HG03521 (cell line): ENCODE measurements around the gene NPHP4.

Experiments used
- ATAC-seq: cut with Tn5 transposase; IDR thresholded peaks from one replicate; pipeline ENCODE4 v1.9.1; 2021; ENCODE audit warnings: mild to moderate bottlenecking, moderate library complexity; ENCODE audit not compliant: unreplicated experiment

Gene NPHP4

GRCh38 chr1:5974631-5975030 lies 17.6 kb downstream of the NPHP4 start:
- ATAC-seq, result no peak

GRCh38 chr1:5973771-5974170 lies 18.5 kb downstream of the NPHP4 start:
- ATAC-seq, result no peak

- no peak for ATAC-seq
Measured at GRCh38 chr1:5972198-5972520, 20.1 kb downstream of the NPHP4 start.

- no peak for ATAC-seq
Measured at GRCh38 chr1:5971471-5972197, 20.6 kb downstream of the NPHP4 start.

- ATAC-seq, result no peak
Measured at GRCh38 chr1:5970610-5971273, 21.5 kb downstream of the NPHP4 start.

- no peak for ATAC-seq
Measured at GRCh38 chr1:5969168-5969567, 23.1 kb downstream of the NPHP4 start.

GRCh38 chr1:5968161-5968736 lies 24.0 kb downstream of the NPHP4 start:
- ATAC-seq, result no peak

GRCh38 chr1:5967351-5968160 lies 24.7 kb downstream of the NPHP4 start:
- ATAC-seq, result no peak

- no peak for ATAC-seq
Measured at GRCh38 chr1:5966543-5967205, 25.6 kb downstream of the NPHP4 start.

GRCh38 chr1:5965586-5966131 lies 26.6 kb downstream of the NPHP4 start:
- no peak for ATAC-seq

- no peak for ATAC-seq
Measured at GRCh38 chr1:5962265-5963105, 29.7 kb downstream of the NPHP4 start.

GRCh38 chr1:5961601-5962000 lies 30.6 kb downstream of the NPHP4 start:
- ATAC-seq, result no peak

- ATAC-seq, result no peak
Measured at GRCh38 chr1:5960336-5960735, 31.9 kb downstream of the NPHP4 start.

- no peak for ATAC-seq
Measured at GRCh38 chr1:5959667-5960230, 32.5 kb downstream of the NPHP4 start.

GRCh38 chr1:5959087-5959486 lies 33.1 kb downstream of the NPHP4 start:
- ATAC-seq, result no peak

- no peak for ATAC-seq
Measured at GRCh38 chr1:5956022-5956830, 36.0 kb downstream of the NPHP4 start.

- ATAC-seq, result no peak
Measured at GRCh38 chr1:5955479-5955977, 36.7 kb downstream of the NPHP4 start.

- ATAC-seq, result no peak
Measured at GRCh38 chr1:5954964-5955363, 37.3 kb downstream of the NPHP4 start.

- ATAC-seq, result no peak
Measured at GRCh38 chr1:5953386-5953785, 38.8 kb downstream of the NPHP4 start.
